Endodermal cell (in vitro differentiated cells): ENCODE data around the gene ZYX. TPM values are rescaled to one million over a fixed set of nuclear protein-coding genes. Genes with fewer than 3 reads are reported as not detected.

Experiments used
- DNase-seq: peaks from one replicate; pipeline ENCODE4 v3.0.0-alpha.2; 2017
- H3K27ac ChIP-seq: 2 replicates; pipeline ENCODE4 v1.5.1; 2013; ENCODE audit warnings: mild to moderate bottlenecking, low read depth, low read length, moderate library complexity
- H3K27me3 ChIP-seq: 2 replicates; pipeline ENCODE4 v1.6.1; 2013; ENCODE audit warnings: mild to moderate bottlenecking, low read length, moderate library complexity; ENCODE audit not compliant: insufficient read depth, control insufficient read depth, poor library complexity, severe bottlenecking
- H3K36me3 ChIP-seq: 2 replicates; pipeline ENCODE4 v1.7.0; 2013; ENCODE audit warnings: mild to moderate bottlenecking, low read length, moderate library complexity; ENCODE audit not compliant: control insufficient read depth, insufficient read depth
- H3K4me1 ChIP-seq: one replicate; pipeline ENCODE4 v1.7.0; 2013; ENCODE audit warnings: low read length; ENCODE audit not compliant: control insufficient read depth, insufficient read depth
- H3K4me3 ChIP-seq: 2 replicates; pipeline ENCODE4 v1.5.1; 2013; ENCODE audit warnings: mild to moderate bottlenecking, low read length, moderate library complexity
- H3K9ac ChIP-seq: 2 replicates; pipeline ENCODE4 v1.6.1; 2013; ENCODE audit warnings: mild to moderate bottlenecking, low read length, moderate library complexity; ENCODE audit not compliant: poor library complexity, severe bottlenecking; ENCODE audit errors: extremely low read depth
- H3K9me3 ChIP-seq: 2 replicates; pipeline ENCODE4 v1.6.1; 2013; ENCODE audit warnings: mild to moderate bottlenecking, low read length, moderate library complexity; ENCODE audit not compliant: control insufficient read depth
- H3K27ac Mint-ChIP-seq: 2 replicates; pipeline ENCODE4 v1.8.0; 2020; ENCODE audit warnings: mixed read lengths
- H3K27me3 Mint-ChIP-seq: 2 replicates; pipeline ENCODE4 v1.8.0; 2021; ENCODE audit warnings: mild to moderate bottlenecking, mixed read lengths; ENCODE audit not compliant: insufficient read depth
- H3K36me3 Mint-ChIP-seq: 2 replicates; pipeline ENCODE4 v1.8.0; 2020; ENCODE audit warnings: low read depth, mixed read lengths
- H3K4me1 Mint-ChIP-seq: 2 replicates; pipeline ENCODE4 v1.8.0; 2020; ENCODE audit warnings: mixed read lengths
- H3K4me3 Mint-ChIP-seq: 2 replicates; pipeline ENCODE4 v1.8.0; 2020; ENCODE audit warnings: mild to moderate bottlenecking, moderate library complexity, mixed read lengths
- H3K9me3 Mint-ChIP-seq: 2 replicates; pipeline ENCODE4 v1.8.0; 2020; ENCODE audit warnings: mild to moderate bottlenecking, mixed read lengths
- WGBS, 2 experiments: methylation state at CpG; one replicate each; pipeline versions ENCODE4 v1.1.5 to v1.1.7; 2013; ENCODE audit warnings: missing lambda C conversion rate in 2 of 2, mixed read lengths in 1 of 2; ENCODE audit not compliant: insufficient coverage in 1 of 2, insufficient read length in 1 of 2; 5-methylcytosine and 5-hydroxymethylcytosine counted together
- total RNA-seq, 2 donors: library from RNA; stranded (reverse); fragmentation: NEBNext Ultra II Directional in 1 of 2; extraction: Animal tissue kit (Norgen Biotek cat#: 25700) in 1 of 2; gene quantifications; 2 replicates in 1 of 2; 3 replicates in 1 of 2; pipeline ENCODE4 v1.2.1, GENCODE V29; 2021
- TF ChIP-seq, protein P1 (sequence below): fragments of 200-600 bp; sonication (generic); conservative IDR thresholded peaks from 2 replicates; pipeline ENCODE4 v1.5.0; 2021; ENCODE audit warnings: antibody characterized with exemption, mild to moderate bottlenecking

Gene ZYX
- total RNA-seq, 2 donors from 2014 or later: 127 to 161 TPM

DNA sequence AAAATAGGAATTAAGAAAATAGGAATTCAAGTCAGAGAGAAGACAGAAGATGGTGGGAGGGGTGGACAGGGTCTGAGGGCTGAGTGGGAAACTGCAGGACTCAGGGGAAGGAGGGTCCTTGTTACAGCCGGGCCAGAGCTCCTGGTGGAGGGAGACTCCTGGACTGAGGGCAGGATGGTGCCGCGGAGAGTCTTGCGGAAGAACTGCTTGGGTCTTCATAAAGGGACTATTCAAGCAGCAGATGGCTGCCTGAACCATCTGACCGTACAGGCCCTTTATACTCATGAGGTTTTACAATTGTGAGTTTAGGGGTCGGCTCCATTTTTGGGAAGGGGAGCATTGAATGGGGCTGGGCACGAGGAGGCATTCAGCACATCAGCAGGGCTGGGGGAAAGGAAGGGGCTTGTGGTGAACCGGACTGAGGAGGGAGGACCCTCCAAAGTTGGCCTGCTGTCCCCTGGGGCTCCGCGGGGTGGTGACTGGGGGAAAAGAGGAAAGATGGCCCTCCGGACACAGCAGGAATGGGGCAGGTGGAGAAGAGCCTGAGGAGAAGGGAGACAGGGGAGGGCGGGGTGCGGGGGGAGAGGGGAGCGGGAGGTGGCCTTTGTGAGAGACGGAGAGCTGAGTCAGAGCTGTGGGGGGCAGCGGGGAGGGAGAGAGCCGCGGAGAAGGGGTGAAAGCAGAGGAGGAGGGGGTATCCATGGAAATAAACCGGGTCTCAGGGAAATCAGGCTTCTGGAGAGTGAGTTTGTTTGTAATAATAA is 20.2 kb upstream of the ZYX start:
- 27 to 32% methylated on average over 14 to 19 of the region's 19 CpGs for WGBS, 2 experiments
- H3K27me3 ChIP-seq: peaks cover 56% of the 10 kb centered on the region
- Mint-ChIP-seq H3K27me3 (peaks cover 67% of the 10 kb centered on the region), H3K9me3 (no peaks in the 10 kb centered on the region), H3K4me3 (peak overlapping the region; percentile 67), H3K36me3 (no peaks in the 10 kb centered on the region), H3K27ac (no peak overlapping the region), H3K4me1 (peaks cover 3% of the 10 kb centered on the region)
- no peaks in the 10 kb centered on the region for H3K4me1 ChIP-seq
- TF ChIP-seq, protein P1, sequence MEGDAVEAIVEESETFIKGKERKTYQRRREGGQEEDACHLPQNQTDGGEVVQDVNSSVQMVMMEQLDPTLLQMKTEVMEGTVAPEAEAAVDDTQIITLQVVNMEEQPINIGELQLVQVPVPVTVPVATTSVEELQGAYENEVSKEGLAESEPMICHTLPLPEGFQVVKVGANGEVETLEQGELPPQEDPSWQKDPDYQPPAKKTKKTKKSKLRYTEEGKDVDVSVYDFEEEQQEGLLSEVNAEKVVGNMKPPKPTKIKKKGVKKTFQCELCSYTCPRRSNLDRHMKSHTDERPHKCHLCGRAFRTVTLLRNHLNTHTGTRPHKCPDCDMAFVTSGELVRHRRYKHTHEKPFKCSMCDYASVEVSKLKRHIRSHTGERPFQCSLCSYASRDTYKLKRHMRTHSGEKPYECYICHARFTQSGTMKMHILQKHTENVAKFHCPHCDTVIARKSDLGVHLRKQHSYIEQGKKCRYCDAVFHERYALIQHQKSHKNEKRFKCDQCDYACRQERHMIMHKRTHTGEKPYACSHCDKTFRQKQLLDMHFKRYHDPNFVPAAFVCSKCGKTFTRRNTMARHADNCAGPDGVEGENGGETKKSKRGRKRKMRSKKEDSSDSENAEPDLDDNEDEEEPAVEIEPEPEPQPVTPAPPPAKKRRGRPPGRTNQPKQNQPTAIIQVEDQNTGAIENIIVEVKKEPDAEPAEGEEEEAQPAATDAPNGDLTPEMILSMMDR: no peak
- no peaks in the 10 kb centered on the region for H3K36me3 ChIP-seq
- no peak overlapping the region for H3K27ac ChIP-seq
- peak; percentile 83 for DNase-seq
- H3K4me3 ChIP-seq: peak overlapping the region; percentile 76
- no peak overlapping the region for H3K9ac ChIP-seq
- no peaks in the 10 kb centered on the region for H3K9me3 ChIP-seq

DNA sequence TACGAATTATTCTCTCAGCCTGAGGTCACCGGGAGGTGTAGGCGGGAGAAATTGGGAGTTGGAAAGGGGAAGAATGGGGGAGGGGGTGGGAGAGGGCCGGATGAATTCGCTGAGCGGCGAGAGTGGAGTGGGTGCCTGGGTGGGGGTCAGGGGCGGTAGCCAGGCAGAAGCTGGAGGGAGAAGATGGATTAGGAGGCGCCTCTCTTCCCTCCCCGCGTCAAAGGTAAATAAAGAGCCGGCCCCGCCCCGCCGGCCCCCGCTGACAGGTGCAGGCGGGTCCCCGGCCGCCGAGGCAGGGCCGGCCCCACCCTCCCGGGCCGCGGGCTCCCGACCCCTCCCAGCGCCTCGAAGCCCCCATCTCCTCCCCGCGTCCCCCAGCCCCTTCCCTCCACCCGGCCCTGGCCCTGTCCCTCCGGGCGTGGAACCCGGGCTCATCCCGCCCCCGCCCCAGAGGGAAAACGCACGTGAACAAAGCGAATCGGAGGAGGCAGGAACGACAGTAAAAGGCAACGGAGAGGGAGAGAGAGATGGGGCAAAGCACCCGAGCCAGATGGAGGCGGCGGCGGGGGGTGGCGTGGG is 19.5 kb upstream of the ZYX start:
- no peaks in the 10 kb centered on the region for H3K9me3 Mint-ChIP-seq
- H3K4me3 Mint-ChIP-seq: peak overlapping the region; percentile 67
- no peaks in the 10 kb centered on the region for H3K36me3 Mint-ChIP-seq
- Histone ChIP-seq H3K4me3 (peak overlapping the region; percentile 76), H3K27me3 (peaks cover 56% of the 10 kb centered on the region), H3K36me3 (no peaks in the 10 kb centered on the region), H3K9me3 (no peaks in the 10 kb centered on the region), H3K27ac (no peak overlapping the region), H3K9ac (no peak overlapping the region), H3K4me1 (no peaks in the 10 kb centered on the region)
- peaks cover 71% of the 10 kb centered on the region for H3K27me3 Mint-ChIP-seq
- H3K4me1 Mint-ChIP-seq: peaks cover 3% of the 10 kb centered on the region
- H3K27ac Mint-ChIP-seq: no peak overlapping the region
- TF ChIP-seq, protein P1: no peak
- peak; percentile 75 for DNase-seq
- WGBS, 2 experiments: 0 to 13% methylated on average over 1 to 46 of the region's 46 CpGs

DNA sequence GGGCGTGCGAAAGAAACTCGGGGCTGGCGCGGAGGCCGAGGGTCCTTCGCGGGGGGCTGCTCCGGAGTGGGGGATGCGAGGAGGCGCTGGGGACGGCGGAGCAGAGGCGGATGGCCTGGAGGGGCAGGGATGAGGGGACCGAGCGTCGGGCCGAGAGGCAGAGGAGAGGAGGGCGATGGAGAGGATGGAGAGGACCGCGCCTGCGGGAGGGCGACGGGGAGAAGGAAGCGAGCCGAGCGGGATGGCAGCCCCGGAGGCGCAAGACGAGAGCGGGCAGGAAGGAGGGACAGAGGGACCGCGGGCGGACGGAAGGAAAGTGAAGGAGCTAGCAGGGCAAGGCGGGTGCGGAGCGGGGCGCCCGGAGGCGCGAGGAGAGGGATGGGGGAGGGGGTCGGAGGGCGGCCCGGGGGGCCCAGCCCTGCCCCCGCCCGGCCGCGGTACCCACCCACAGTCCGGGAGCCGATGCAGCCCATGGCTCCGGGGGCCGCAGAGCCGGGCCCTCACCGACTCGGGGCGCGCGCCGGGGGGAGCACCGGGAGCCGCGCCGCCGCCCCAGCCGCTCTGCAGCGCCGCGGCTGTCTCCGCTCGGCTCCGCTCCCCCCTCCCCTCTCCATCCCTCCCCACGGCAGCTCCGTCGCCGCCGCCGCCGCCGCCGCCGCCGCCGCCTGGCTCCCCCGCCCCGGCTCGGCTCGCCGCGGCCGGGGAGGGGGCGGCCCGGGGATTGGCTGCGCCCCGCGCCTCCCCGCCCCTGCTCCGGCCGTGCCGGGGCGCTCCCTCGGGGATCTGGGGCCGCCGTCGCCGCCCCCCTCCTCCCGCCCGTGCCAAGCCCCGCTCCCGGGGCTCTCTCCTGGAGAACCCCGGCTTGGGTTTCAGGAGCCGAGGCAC is 18.8 kb upstream of the ZYX start, which contains the start of gene FAM131B:
Gene FAM131B, minus strand, starts transcription at position 583 of the 885 bp plus-strand sequence. Its CDS starts 110 bp downstream, at position 473.
- Mint-ChIP-seq H3K9me3 (no peaks in the 10 kb centered on the region), H3K27me3 (peaks cover 79% of the 10 kb centered on the region), H3K4me3 (peak within 1 kb of the TSS; percentile 67), H3K4me1 (peaks cover 3% of the 10 kb centered on the region), H3K36me3 (no peaks in the 10 kb centered on the region), H3K27ac (no peak within 1 kb of the TSS)
- Histone ChIP-seq H3K9me3 (no peaks in the 10 kb centered on the region), H3K4me1 (no peaks in the 10 kb centered on the region), H3K4me3 (peak within 1 kb of the TSS; percentile 76), H3K27ac (peak within 1 kb of the TSS; percentile 44), H3K36me3 (no peaks in the 10 kb centered on the region), H3K9ac (no peak within 1 kb of the TSS), H3K27me3 (peaks cover 56% of the 10 kb centered on the region)
- peak; percentile 77 for DNase-seq
- TF ChIP-seq, protein P1: no peak
- WGBS, 2 experiments: 1 to 4% methylated on average over 20 to 106 of the region's 112 CpGs
